Measurements from ENCODE around the gene ZFP2. TPM values are rescaled to one million over a fixed set of nuclear protein-coding genes. Genes with fewer than 3 reads are reported as not detected.

ZFP2 gene
- total RNA-seq (1 to 10 TPM; 3.5 to 5.4 (median 3.9) TPM), polyA plus RNA-seq (1 to 10 TPM in 1 of 3 donors, under 1 TPM in 1, not detected in 1; 0.70 to 1.2 TPM)

DNA sequence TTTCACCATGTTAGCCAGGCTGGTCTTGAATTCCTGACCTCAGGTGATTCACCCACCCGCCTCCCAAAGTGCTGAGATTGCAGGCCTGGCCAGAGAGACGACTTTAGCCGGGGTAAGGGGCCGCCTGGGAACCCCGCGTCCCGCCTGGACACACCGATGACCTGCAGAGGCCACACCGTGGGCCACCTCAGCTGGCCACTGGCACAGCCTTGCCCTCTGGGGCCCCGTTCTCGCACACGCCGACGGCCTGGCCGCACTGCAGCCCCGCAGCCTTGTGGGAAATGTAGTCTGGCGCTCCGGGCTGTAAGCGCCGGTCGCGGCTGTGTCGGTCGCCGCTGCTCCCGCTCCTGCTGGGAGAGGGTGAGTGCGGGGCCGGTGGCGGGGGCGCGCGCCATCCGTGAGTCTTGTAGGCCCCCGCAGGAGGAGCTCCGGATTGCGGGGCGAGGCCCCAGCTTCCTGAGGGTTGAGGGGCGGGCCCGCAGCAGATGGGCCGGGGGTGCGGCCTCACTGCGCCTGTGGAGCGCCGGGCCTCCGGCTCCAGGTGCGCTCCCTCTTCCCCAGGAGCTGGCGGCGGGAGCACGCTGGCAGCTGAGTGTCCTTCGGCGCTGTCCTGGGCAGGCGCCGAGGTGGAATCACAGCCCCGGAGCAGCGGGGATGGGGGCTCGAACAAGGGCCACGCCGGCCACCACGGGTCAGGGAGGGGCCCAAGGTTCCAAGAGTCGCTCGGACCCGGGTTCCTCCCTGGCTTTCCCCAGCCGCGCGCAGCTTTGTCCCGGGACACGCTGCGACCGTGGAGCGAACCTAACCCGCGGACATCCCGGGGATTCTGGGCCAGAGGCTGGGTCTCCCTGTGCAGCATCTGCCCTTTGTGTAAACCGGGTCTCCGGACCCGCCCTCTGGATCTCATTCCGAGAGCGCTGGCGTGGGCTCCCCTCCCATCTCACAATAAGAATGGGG, at the start of gene ZFP2:
TSS of gene ZFP2 (plus strand) at position 299 of the 957 bp plus-strand sequence. CDS start 35,401 bp downstream, outside the sequence.
- Histone ChIP-seq H3K4me3 (peak within 1 kb of the TSS; percentile 80 to 95 (median 86)), H3K4me1 (peaks cover 0 to 14% (median 6%) of the 10 kb centered on the region in 4 donors), H3K9me3 (no peaks in the 10 kb centered on the region), H3K27me3 (no peaks in the 10 kb centered on the region), H3K27ac (peak within 1 kb of the TSS; percentile 80 to 85 (median 82)), H3K36me3 (no peaks in the 10 kb centered on the region)
- WGBS, 2 donors, result 2 to 3% methylated on average over 79 of the region's 79 CpGs
- intact Hi-C loops (cut with DNase I), result loop anchor here (5.0 kb wide), 1 partner anchor 46 kb away; the partner anchor contains the start of gene ZNF454
- peak; percentile 72 for DNase-seq
- peak; percentile 30 to 74 (median 54) for TF ChIP-seq POLR2AphosphoS5 (IDR thresholded peaks at IDR 0.05)
- TF ChIP-seq, protein P1, sequence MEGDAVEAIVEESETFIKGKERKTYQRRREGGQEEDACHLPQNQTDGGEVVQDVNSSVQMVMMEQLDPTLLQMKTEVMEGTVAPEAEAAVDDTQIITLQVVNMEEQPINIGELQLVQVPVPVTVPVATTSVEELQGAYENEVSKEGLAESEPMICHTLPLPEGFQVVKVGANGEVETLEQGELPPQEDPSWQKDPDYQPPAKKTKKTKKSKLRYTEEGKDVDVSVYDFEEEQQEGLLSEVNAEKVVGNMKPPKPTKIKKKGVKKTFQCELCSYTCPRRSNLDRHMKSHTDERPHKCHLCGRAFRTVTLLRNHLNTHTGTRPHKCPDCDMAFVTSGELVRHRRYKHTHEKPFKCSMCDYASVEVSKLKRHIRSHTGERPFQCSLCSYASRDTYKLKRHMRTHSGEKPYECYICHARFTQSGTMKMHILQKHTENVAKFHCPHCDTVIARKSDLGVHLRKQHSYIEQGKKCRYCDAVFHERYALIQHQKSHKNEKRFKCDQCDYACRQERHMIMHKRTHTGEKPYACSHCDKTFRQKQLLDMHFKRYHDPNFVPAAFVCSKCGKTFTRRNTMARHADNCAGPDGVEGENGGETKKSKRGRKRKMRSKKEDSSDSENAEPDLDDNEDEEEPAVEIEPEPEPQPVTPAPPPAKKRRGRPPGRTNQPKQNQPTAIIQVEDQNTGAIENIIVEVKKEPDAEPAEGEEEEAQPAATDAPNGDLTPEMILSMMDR (IDR thresholded peaks at IDR 0.05), result no peak

DNA sequence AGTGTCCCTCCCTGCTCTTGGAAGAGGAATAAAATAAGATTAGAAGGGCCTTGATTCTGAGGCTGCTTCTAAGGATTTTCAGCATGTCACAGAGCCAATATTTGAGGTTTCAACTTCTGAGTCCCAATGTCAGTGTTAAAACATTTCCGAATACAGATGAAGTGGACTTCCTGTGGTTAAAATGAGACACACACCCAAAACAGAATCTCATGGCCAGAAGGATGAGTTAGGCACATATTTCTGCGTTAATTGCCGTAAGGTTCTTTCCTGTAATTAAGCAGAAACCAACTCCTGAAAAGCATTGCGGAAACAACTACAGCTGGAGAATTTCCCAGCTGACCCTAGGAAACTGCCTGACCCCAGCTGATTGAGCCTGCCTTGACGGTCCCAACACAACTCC, 46.4 kb upstream of the ZFP2 start:
- Histone ChIP-seq H3K4me1 (peaks cover 0 to 7% (median 0%) of the 10 kb centered on the region in 4 donors), H3K4me3 (no peak overlapping the region), H3K27me3 (no peaks in the 10 kb centered on the region), H3K27ac (no peak overlapping the region), H3K9me3 (no peaks in the 10 kb centered on the region), H3K36me3 (no peaks in the 10 kb centered on the region)
- TF ChIP-seq POLR2AphosphoS5 (IDR thresholded peaks at IDR 0.05), result no peak
- TF ChIP-seq POLR2A (IDR thresholded peaks at IDR 0.05), result no peak
- TF ChIP-seq EP300 (IDR thresholded peaks at IDR 0.05), result no peak
- TF ChIP-seq, protein P1 (IDR thresholded peaks at IDR 0.05), result no peak
- WGBS, 2 donors, result 85 to 87% methylated on average over 5 of the region's 5 CpGs
- intact Hi-C loops (cut with DNase I), result no loop called here
- no peak for DNase-seq

DNA sequence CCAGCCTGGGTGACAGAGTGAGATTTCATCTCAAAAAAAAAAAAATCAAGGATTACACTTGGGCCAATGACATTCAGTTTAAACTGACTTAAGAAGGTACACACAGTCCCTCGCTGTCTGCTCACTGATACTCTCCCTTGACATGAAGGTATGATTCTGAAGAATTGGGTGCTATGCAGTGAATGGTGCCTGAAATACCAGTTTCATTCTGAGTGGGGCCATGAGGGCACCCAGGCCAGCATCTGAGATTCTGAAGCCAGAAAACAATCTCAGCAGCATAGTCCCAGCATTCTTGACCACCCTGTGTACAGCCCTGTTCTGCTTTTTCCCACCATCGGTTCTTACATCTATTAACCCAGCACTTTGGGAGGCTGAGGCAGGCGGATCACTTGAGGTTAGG, 43.8 kb upstream of the ZFP2 start:
- intact Hi-C loops (cut with DNase I), result loop anchor here (10.0 kb wide), 1 partner anchor 173 kb away; the partner anchor contains the start of gene ZNF879
- Histone ChIP-seq H3K36me3 (no peaks in the 10 kb centered on the region), H3K4me1 (no peaks in the 10 kb centered on the region), H3K9me3 (no peaks in the 10 kb centered on the region), H3K27ac (no peak overlapping the region), H3K27me3 (no peaks in the 10 kb centered on the region), H3K4me3 (no peak overlapping the region)
- no peak for DNase-seq
- TF ChIP-seq EP300 (IDR thresholded peaks at IDR 0.05), result no peak
- no peak for TF ChIP-seq POLR2AphosphoS5 (IDR thresholded peaks at IDR 0.05)
- WGBS, 2 donors, result 88 to 93% methylated on average over 3 of the region's 3 CpGs

DNA sequence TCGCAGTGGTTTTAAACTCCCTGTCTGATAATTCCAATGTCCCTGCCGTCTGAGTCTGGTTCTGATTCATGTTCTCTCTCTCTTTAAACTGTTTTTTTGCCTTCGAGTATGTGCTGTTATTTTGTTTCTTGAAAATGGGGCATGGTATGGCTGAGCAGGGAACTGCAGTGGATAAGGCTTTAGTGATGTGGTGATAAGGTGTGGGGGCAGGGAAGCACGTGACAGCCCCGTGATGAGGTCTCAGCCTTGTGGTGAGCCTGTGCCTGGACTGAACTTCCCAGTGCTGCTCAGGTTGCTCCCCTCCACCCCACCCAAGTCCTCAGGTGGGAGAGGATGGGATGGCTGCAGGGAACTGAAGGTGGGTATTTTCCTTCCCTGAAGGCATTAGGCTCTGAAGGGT, 41.4 kb upstream of the ZFP2 start:
- no peak for DNase-seq
- H3K36me3 ChIP-seq, result no peaks in the 10 kb centered on the region
- no peak overlapping the region for H3K27ac ChIP-seq
- TF ChIP-seq POLR2AphosphoS5 (IDR thresholded peaks at IDR 0.05) (no peak), POLR2A (IDR thresholded peaks at IDR 0.05) (no peak), EP300 (IDR thresholded peaks at IDR 0.05) (no peak)
- TF ChIP-seq, protein P1 (IDR thresholded peaks at IDR 0.05), result no peak
- H3K27me3 ChIP-seq, result no peaks in the 10 kb centered on the region
- intact Hi-C loops (cut with DNase I), result loop anchor here (10.0 kb wide), 1 partner anchor 171 kb away; the partner anchor contains the start of gene ZNF879
- H3K4me3 ChIP-seq, result no peak overlapping the region
- no peaks in the 10 kb centered on the region for H3K9me3 ChIP-seq
- peaks cover 0 to 2% (median 0%) of the 10 kb centered on the region in 4 donors for H3K4me1 ChIP-seq
- 50 to 55% methylated on average over 5 of the region's 5 CpGs for WGBS, 2 donors

All from sigmoid colon (tissue), 7 donors.